Calu3 (cell line): ENCODE data around the gene MAMDC4. TPM values are rescaled to one million over a fixed set of nuclear protein-coding genes. Genes with fewer than 3 reads are reported as not detected.

Experiments
- BruUV-seq: library from RNA; stranded (reverse); fragments of 400-500 nt; replicated peaks from 2 replicates; lab custom pipeline; 2021; lab: Mats Ljungman, UMichigan
- CTCF ChIA-PET: fragments of 300-600 bp; sonication (Branson Sonifier 250); formaldehyde crosslinking; loops from one replicate; lab custom pipeline; 2022; ENCODE audit warnings: antibody characterized with exemption; lab: Charles Lee
- DNase-seq: peaks from one replicate; pipeline ENCODE4 v3.0.0; 2022
- H3K27ac Mint-ChIP-seq: one replicate; pipeline ENCODE4 v1.8.0; 2022; ENCODE audit warnings: mixed read lengths; ENCODE audit not compliant: unreplicated experiment
- H3K27me3 Mint-ChIP-seq: one replicate; pipeline ENCODE4 v1.8.0; 2022; ENCODE audit warnings: mixed read lengths; ENCODE audit not compliant: unreplicated experiment
- H3K36me3 Mint-ChIP-seq: one replicate; pipeline ENCODE4 v1.8.0; 2022; ENCODE audit warnings: mild to moderate bottlenecking, moderate library complexity, mixed read lengths; ENCODE audit not compliant: insufficient read depth, unreplicated experiment
- H3K4me1 Mint-ChIP-seq: one replicate; pipeline ENCODE4 v1.8.0; 2022; ENCODE audit warnings: mild to moderate bottlenecking, low read depth, mixed read lengths; ENCODE audit not compliant: unreplicated experiment
- H3K4me3 Mint-ChIP-seq: one replicate; pipeline ENCODE4 v1.8.0; 2022; ENCODE audit warnings: mild to moderate bottlenecking, low read depth, moderate library complexity, mixed read lengths; ENCODE audit not compliant: unreplicated experiment
- H3K9me3 Mint-ChIP-seq: one replicate; pipeline ENCODE4 v1.8.0; 2022; ENCODE audit warnings: low read depth, mixed read lengths; ENCODE audit not compliant: unreplicated experiment
- CTCF ChIP-seq: fragments of 200-600 bp; IDR thresholded peaks from one replicate; pipeline ENCODE4 v1.8.0; 2022; ENCODE audit warnings: antibody characterized with exemption; ENCODE audit not compliant: unreplicated experiment
- intact Hi-C: fragments of 100-400 bp; cut with micrococcal nuclease; formaldehyde crosslinking; loops from one replicate; pipeline ENCODE4 v1.10.0; 2022; ENCODE audit not compliant: unreplicated experiment
- total RNA-seq: library from RNA; stranded (reverse); gene quantifications from 2 replicates; pipeline ENCODE4 v1.2.3, GENCODE V29; 2022

The MAMDC4 gene
- total RNA-seq, 1 experiment from 2014 or later: 3.6 TPM

- H3K36me3 Mint-ChIP-seq: peaks cover 47% of the 10 kb centered on the region
- H3K4me1 Mint-ChIP-seq: peaks cover 2% of the 10 kb centered on the region
- no peaks in the 10 kb centered on the region for H3K9me3 Mint-ChIP-seq
- H3K4me3 Mint-ChIP-seq: no peak overlapping the region
- CTCF ChIA-PET: no interaction called here
- intact Hi-C loops: no loop called here
- no peak for DNase-seq
- H3K27ac Mint-ChIP-seq: no peak overlapping the region
- BruUV-seq: no TSS peak
- no peak for TF ChIP-seq CTCF
- H3K27me3 Mint-ChIP-seq: no peaks in the 10 kb centered on the region
These were observed 784 bp downstream of the MAMDC4 start for GRCh38 chr9:136852664-136853595.

- no peak for TF ChIP-seq CTCF
- Mint-ChIP-seq H3K9me3 (no peaks in the 10 kb centered on the region), H3K4me1 (no peaks in the 10 kb centered on the region), H3K27ac (no peak overlapping the region), H3K4me3 (no peak overlapping the region), H3K36me3 (peaks cover 40% of the 10 kb centered on the region), H3K27me3 (no peaks in the 10 kb centered on the region)
- intact Hi-C loops: no loop called here
- CTCF ChIA-PET: no interaction called here
- BruUV-seq: no TSS peak
- DNase-seq: no peak
These were observed 1.5 kb downstream of the MAMDC4 start for GRCh38 chr9:136853596-136854112.

GRCh38 chr9:136854113-136854841 lies 2.1 kb downstream of the MAMDC4 start:
- no peak for DNase-seq
- CTCF ChIA-PET: no interaction called here
- TF ChIP-seq CTCF: no peak
- H3K4me3 Mint-ChIP-seq: no peak overlapping the region
- BruUV-seq: no TSS peak
- H3K27ac Mint-ChIP-seq: no peak overlapping the region
- intact Hi-C loops: no loop called here
- H3K9me3 Mint-ChIP-seq: no peaks in the 10 kb centered on the region
- H3K36me3 Mint-ChIP-seq: peaks cover 38% of the 10 kb centered on the region
- H3K4me1 Mint-ChIP-seq: no peaks in the 10 kb centered on the region
- H3K27me3 Mint-ChIP-seq: no peaks in the 10 kb centered on the region

- Mint-ChIP-seq H3K27me3 (no peaks in the 10 kb centered on the region), H3K9me3 (no peaks in the 10 kb centered on the region), H3K27ac (no peak overlapping the region), H3K4me1 (no peaks in the 10 kb centered on the region), H3K36me3 (peaks cover 34% of the 10 kb centered on the region), H3K4me3 (no peak overlapping the region)
- CTCF ChIA-PET: no interaction called here
- TF ChIP-seq CTCF: no peak
- no peak for DNase-seq
- BruUV-seq: no TSS peak
- intact Hi-C loops: no loop called here
These were observed 2.8 kb downstream of the MAMDC4 start for GRCh38 chr9:136854842-136855460.
